K562 (cell line): ENCODE data around the gene MYL9.

Source experiments
- ELF1 ChIP-seq: fragments of 200-800 bp; sonication (Bioruptor generic); IDR thresholded peaks from 2 replicates; pipeline ENCODE4 v1.6.1; 2016; ENCODE audit warnings: missing genetic modification characterization, missing compliant biosample characterization
- ETV6 ChIP-seq, 3 experiments: fragments of 150-350 bp in 1 of 3; sonication (generic) in 1 of 3; formaldehyde crosslinking in 1 of 3; IDR thresholded peaks; 2 replicates each; pipeline versions ENCODE4 v1.6.1 to v1.8.0; 2014 to 2022; ENCODE audit warnings: borderline replicate concordance in 2 of 3, low read depth in 2 of 3, antibody characterized with exemption in 1 of 3, low read length in 1 of 3, mild to moderate bottlenecking in 1 of 3, missing genetic modification reagents in 1 of 3
- EZH2 ChIP-seq: IDR thresholded peaks from 2 replicates; pipeline ENCODE4 v1.6.1; 2012; ENCODE audit warnings: low read depth, mild to moderate bottlenecking, inconsistent platforms, low read length, borderline replicate concordance
- MYC ChIP-seq, 2 experiments: fragments of 250-450 bp in 1 of 2; sonication (Bioruptor Pico) in 1 of 2; IDR thresholded peaks; 2 replicates each; pipeline versions ENCODE4 v1.5.1 to v1.6.1; 2012 to 2021; ENCODE audit warnings: low read depth in 2 of 2, borderline replicate concordance in 1 of 2, improper control_type of control experiment in 1 of 2, low read length in 1 of 2, mild to moderate bottlenecking in 1 of 2, moderate library complexity in 1 of 2
- RAD21 ChIP-seq, 2 experiments: fragments of 250-450 bp in 1 of 2; fragments of 450-650 bp in 1 of 2; sonication (Bioruptor Pico) in 1 of 2; formaldehyde crosslinking in 1 of 2; IDR thresholded peaks in 1 of 2; conservative IDR thresholded peaks in 1 of 2; 2 replicates each; pipeline versions ENCODE4 v1.4.0 to v1.8.0; 2020 to 2022; ENCODE audit warnings: mild to moderate bottlenecking in 2 of 2, moderate library complexity in 1 of 2
- ZNF507 ChIP-seq: conservative IDR thresholded peaks from 2 replicates; pipeline ENCODE4 v1.6.1; 2017; ENCODE audit warnings: missing genetic modification characterization, missing compliant biosample characterization
- TF ChIP-seq, protein P1 (sequence below), 3 experiments: IDR thresholded peaks in 2 of 3; conservative IDR thresholded peaks in 1 of 3; 2 replicates each; pipeline ENCODE4 v1.5.1; 2011 to 2012; ENCODE audit warnings: low read length in 3 of 3, mild to moderate bottlenecking in 3 of 3, control low read depth in 2 of 3, improper control_type of control experiment in 1 of 3, inconsistent platforms in 1 of 3, low read depth in 1 of 3, mixed read lengths in 1 of 3, moderate library complexity in 1 of 3; ENCODE audit not compliant: insufficient read depth in 2 of 3
- TF ChIP-seq, protein P2 (sequence below): fragments of 450-650 bp; IDR thresholded peaks from 2 replicates; pipeline ENCODE4 v1.6.1; 2016; ENCODE audit warnings: low read depth, mild to moderate bottlenecking, moderate library complexity

DNA sequence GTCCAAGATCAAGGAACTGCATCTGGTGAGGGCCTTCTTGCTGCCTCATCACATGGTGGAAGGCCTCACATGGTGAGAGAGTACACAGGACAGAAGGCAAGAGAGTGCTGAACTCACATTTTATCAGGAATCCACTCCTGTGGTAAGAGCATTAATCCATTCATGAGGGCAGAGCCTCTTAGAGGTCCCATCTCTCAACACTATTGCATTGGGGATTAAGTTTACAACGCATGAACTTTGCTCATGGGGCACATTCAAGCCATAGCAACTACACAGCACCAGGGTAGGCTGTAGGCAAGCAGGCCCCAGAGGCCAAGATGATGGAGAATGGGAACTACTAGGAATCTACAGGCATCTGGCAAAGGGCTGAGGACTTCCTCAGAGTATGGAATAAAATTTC is 22.1 kb downstream of the MYL9 start:
- no peak for TF ChIP-seq MYC (IDR thresholded peaks at IDR 0.05; ENCODE audit: low read depth, low read length)
- TF ChIP-seq MYC (CRISPR knock-in tag; IDR thresholded peaks at IDR 0.05; ENCODE audit: borderline replicate concordance, low read depth): no peak
- TF ChIP-seq ZNF507 (tag): no peak
- TF ChIP-seq, protein P1, sequence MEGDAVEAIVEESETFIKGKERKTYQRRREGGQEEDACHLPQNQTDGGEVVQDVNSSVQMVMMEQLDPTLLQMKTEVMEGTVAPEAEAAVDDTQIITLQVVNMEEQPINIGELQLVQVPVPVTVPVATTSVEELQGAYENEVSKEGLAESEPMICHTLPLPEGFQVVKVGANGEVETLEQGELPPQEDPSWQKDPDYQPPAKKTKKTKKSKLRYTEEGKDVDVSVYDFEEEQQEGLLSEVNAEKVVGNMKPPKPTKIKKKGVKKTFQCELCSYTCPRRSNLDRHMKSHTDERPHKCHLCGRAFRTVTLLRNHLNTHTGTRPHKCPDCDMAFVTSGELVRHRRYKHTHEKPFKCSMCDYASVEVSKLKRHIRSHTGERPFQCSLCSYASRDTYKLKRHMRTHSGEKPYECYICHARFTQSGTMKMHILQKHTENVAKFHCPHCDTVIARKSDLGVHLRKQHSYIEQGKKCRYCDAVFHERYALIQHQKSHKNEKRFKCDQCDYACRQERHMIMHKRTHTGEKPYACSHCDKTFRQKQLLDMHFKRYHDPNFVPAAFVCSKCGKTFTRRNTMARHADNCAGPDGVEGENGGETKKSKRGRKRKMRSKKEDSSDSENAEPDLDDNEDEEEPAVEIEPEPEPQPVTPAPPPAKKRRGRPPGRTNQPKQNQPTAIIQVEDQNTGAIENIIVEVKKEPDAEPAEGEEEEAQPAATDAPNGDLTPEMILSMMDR (IDR thresholded peaks at IDR 0.05 in 2 of 3, conservative IDR thresholded peaks at IDR 0.05 in 1 of 3; ENCODE audit: insufficient read depth in 2 of 3, low read depth in 1 of 3, low read length in 3 of 3): no peak
- TF ChIP-seq ELF1: no peak
- TF ChIP-seq ETV6 (IDR thresholded peaks at IDR 0.05; ENCODE audit: borderline replicate concordance in 1 of 2, low read depth in 2 of 2, low read length in 1 of 2): no peak
- no peak for TF ChIP-seq ETV6 (CRISPR knock-in tag; IDR thresholded peaks at IDR 0.05; ENCODE audit: borderline replicate concordance)
- TF ChIP-seq, protein P2, sequence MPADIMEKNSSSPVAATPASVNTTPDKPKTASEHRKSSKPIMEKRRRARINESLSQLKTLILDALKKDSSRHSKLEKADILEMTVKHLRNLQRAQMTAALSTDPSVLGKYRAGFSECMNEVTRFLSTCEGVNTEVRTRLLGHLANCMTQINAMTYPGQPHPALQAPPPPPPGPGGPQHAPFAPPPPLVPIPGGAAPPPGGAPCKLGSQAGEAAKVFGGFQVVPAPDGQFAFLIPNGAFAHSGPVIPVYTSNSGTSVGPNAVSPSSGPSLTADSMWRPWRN: no peak
- no peak for TF ChIP-seq RAD21 (CRISPR knock-in tag; conservative IDR thresholded peaks at IDR 0.05 in 1 of 2, IDR thresholded peaks at IDR 0.05 in 1 of 2)
- TF ChIP-seq EZH2: no peak
